HG03039 (cell line): ENCODE measurements around the gene SPZ1.
"Not testable (repeated sequence)": the region's sequence is repeated elsewhere in the genome, so short reads cannot be mapped to it uniquely, and the experiment has no call there.

ENCODE experiments used
- ATAC-seq: cut with Tn5 transposase; IDR thresholded peaks from one replicate; pipeline ENCODE4 v1.9.1; 2021; ENCODE audit warnings: mild to moderate bottlenecking, moderate library complexity; ENCODE audit not compliant: unreplicated experiment

The SPZ1 gene

DNA sequence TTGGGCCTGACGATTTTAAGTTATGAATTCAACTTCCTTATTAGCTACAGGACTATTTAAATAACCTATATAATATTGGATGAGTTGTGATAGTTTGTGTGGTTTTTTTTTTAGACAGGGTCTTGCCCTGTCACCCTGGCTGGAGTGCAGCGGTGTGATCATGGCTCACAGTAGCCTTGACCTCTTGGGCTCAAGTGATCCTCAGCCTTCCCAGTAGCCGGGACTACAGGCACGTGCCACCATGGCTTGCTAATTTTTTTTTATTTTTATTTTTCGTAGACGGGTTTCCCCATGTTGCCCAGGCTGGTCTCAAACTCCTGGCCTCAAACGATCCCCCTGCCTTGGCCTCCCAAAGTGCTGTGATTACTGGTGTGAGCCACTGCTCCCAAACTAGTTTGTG is 17.6 kb downstream of the SPZ1 start:
- no peak for ATAC-seq

DNA sequence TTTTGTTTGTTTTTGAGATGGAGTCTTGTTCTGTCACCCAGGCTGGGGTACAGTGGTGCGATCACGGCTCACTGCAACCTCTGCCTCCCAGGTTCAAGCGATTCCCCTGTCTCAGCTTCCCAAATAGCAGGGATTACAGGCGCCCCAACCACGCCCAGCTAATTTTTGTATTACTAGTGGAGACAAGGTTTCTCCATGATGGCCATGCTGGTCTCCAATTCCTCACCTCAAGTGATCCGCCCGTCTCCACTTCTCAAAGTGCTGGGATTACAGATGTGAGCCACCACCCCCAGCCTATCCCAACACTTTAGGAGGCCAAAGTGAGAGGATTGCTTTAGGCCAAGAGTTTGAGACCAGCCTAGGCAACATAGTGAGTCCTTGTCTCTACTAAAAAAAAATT is 19.3 kb downstream of the SPZ1 start:
- ATAC-seq: no peak

DNA sequence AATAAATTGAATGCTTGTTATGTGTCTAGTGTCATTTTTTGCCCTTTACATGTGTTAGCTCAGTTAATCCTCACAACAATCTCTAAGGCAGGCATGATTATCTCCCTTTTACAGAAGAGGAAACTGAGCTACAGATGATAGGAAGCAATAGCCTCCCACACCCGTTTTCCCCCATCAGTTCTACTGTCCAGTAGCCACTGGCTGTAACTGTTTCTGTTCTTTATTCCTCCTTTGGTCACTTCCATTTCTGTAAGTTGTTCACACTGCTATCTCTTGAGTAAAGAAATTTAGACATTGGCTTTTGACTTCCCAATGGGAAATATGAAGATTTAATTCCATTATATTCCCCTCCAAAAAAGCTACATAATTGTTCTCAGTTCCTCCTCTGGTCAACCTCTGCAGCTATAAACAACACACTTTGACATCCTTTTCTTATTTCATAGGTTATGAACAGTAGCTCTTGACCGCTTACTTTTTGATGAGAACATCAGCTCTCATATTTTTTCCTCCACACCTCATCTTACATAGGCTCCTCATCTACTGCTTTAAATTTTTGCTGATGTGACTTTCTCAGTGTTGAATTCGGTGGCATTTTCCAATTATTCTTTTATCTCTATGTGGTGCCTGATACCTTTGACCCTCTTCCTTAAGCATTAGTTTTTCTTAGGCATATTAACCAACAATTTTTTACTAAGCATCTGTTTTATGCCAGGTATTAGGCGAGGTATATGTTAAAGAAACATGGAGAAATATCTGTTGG is 21.4 kb downstream of the SPZ1 start:
- no peak for ATAC-seq

DNA sequence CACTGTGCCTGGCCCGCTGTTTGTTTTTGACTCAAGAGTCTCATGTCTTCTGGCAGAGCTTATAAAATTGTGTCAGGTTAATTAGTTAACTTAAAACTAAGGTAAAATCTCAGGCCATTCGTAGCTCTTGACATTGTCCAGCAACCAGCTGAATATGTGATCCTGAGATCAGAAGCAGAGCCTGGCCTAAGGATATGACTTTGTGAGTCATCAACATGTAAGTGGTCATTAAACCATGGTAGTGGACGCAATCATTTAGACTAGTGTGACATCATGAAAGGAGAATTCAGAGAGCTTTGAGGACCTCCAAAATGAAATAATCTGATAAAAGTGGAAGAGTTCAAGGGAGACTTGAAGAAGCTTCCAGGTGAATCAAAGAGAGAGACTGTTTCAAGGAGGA is 23.3 kb downstream of the SPZ1 start:
- no peak for ATAC-seq

DNA sequence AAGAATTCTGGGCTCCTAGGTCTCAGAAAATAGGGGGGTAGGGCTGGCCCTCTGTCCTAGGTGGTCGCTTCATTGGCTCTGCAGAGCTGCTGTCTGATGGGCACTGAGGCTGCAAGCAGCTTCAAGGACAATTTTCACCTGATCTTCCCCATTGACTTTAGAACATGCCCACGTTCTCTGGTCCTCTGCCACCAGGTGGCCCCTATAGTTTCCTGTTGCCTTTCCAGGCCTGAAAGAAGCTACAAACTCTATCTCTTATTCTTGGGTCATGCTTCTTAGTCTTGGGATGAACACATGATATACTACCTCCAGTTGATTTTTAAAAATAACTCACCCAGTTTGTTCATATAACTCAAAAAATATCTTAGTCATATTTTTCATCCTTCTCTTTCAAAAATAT is 26.3 kb downstream of the SPZ1 start:
- ATAC-seq: no peak

DNA sequence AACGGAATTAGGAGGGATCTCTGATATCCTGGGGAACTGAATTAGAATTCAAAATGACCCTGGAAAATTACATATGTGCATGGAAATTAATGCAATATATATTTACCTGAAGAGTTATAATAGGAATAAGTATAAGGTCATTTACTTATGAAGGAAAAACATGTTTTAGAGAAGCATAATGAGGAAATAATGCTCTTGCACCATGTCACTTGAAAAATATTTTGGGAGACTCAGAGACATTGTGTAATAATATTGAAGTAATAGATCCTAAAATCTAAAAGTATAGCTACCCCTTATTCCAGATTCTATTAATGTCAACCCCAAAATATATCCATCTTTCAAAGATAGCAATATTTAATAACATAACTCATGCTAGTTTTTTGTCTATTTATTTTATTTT is 28.4 kb downstream of the SPZ1 start:
- no peak for ATAC-seq

DNA sequence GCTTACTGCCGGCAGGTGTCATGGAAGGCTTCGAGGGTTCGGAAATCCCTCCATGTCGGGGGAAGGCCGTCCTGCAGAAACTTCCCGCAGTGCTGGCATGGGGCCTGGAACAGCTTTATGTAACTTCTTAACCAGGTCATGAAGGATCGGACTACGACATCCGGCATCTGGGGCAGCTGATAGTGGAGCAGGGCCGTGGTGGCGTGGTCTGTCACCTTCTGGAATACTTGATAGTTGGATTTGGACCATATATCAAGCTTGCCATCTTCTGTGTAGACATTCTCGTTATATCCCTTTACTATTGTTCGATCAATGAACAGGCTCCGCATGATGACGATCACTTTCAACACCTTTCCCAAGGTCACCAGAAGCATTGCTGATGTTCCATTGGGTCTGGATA is 31.2 kb downstream of the SPZ1 start:
- not testable (repeated sequence) for ATAC-seq

DNA sequence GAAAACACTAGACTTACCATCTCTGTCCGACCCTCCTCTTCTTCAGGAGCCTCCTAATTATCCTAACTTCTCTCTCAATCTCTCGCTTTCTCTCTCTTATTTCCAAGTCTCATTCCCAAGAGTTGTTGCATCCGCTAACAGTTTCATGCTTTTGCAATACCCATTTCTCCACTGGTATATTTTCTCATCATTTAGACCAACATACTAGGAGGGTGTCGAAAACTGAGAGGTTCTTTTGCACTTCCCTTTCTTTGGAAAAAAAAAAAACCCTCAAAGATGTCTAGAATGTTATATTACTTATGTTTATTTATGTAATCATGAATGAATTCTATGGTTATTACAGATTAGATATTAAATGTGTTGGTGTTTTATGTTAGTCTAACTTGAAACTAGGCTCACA is 35.9 kb downstream of the SPZ1 start:
- ATAC-seq: no peak

DNA sequence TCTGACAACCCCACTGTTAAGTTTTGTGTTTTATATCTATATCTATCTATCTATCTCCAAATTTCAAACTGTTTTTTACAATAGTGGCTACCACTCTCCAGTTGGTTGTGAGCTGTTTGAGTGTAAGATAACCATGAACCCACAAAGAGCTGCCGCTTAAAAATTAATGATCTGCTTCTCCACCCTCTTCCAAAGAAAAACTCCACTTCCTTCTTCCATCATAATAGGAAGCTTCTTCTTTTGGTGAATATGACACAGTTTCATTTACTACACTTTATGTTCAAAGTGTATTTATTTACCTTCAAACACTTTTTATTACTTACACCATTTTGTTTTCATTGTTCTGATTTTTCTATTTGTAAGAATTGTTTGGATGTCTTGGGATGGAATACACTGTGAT is 37.9 kb downstream of the SPZ1 start:
- no peak for ATAC-seq

DNA sequence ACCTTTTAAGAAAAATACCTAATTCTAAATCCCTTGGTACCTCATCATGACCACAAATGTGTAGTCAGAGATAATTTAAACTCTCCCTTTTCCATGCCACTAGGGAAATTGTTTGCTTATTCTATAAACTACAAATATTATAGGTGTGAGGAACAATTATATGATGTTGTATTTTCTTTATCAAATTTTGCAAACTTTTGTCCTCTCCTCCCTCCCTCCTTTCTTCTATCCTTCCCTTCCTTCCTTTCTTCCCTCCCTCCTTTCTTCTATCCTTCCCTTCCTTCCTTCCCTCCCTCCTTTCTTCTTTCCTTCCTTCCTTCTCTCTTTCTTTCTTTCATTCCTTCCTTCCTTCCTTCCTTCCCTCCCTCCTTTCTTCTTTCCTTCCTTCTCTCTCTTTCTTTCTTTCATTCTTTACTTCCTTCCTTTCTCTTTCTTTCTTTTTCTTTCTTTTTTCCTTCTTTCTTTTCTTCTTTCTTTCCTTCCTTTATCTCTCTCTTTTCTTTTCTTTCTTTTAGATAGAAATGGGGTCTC is 41.2 kb downstream of the SPZ1 start:
- ATAC-seq: no peak

DNA sequence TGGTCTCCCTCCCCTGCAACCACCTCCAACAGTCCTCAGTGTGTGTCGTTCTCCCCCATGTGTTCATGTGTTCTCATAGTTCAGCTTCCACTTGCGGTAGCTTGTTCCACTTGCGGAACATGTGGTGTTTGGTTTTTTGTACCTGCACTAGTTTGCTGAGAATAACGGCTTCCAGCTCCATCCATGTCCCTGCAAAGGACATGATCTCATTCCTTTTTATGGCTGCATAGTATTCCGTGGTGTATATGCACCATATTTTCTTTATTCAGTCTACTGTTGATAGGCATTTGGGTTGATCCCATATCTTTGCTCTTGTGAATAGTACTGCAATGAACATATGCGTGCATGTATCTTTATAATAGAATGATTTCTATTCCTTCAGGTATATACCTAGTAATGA is 45.1 kb downstream of the SPZ1 start:
- no peak for ATAC-seq

DNA sequence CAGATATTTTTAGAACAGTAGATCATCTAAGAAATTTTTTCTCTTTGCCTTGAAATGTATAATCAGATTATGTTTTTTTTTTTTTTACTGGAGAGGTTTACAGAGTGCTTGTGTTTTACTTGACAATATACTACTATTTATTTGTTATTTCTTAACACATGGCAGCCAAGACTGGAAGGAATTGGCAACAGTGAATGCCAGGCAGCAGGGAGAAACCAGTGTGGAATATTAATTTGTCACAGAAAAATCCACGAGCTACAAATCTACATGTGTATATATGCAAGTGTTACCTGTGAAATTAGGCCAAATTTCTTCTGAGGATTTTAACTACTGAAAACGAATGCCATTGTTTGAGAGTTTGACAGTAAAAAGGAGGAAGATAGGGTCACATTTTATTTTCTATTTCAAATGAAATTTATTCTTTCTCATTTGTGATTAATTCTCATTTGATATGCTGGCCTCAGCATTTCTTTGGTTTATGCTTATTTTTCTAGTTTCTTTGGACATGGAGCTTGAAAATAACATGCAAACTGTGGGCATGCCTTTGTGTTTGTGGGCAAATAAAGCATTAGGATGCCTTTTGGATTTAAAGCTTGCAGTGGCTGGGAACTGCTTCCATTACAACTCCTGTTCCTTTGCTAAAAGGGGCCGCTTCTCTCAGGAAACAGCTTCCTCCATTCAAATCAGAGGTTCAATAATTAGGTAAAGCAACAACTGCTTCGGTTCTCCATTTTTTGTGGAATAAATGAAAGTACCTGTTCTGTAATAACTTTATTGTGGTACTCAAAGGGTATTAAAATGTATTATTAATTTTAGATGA is 49.1 kb downstream of the SPZ1 start:
- ATAC-seq: no peak

DNA sequence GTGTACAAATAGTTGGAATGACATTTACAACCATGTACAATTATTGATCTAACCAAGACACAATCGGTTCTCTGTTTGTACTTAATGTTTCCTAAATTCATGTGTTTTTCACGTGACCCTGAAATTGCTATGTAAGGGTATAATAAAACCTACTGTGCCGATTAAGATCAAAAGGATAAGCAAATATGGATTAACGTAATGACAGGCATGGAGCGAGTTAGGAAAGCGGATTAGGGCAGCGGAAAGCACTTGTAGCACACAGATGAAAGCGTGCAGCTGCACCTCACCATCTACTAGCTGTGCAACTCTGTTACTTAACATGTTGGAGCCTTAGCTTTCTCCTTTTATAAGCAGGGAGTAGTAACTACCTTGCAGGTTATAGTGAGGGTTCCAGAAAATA is 49.7 kb downstream of the SPZ1 start:
- no peak for ATAC-seq

DNA sequence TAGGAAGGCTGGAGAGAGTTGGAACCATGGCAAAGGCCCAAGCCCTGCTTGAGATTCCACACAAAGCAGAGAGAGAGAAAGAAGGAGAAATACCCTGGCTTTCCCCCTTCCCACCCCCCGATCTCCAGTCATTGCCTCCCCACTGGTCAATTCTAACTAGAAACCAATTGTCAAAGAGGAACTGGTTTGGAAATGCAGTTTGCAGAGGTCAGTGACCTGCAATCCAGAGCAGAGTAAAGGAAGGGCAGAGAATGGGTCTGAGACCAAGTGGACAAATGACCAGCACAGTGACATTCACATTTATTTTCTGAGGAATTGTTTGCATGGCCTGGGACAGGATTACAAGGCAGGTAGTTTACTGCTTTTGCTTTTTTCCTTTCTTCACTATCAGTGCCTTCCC is 50.6 kb downstream of the SPZ1 start:
- no peak for ATAC-seq
